HG03060 (cell line): ENCODE measurements around the gene POLR2A.

Experiments
- ATAC-seq: cut with Tn5 transposase; IDR thresholded peaks from one replicate; pipeline ENCODE4 v1.9.1; 2021; ENCODE audit warnings: low read depth, moderate number of reproducible peaks; ENCODE audit not compliant: unreplicated experiment

POLR2A gene

GRCh38 chr17:7548585-7549400 lies 64.6 kb downstream of the POLR2A start, which contains the start of gene TNFSF12:
TNFSF12 (plus strand) TSS chr17:7549058; CDS start chr17:7549154, 96 bp downstream.
- no peak for ATAC-seq
